CD4-positive, alpha-beta memory T cell (primary cell): Measurements from ENCODE around the gene RDH8. TPM values are rescaled to one million over a fixed set of nuclear protein-coding genes. Genes with fewer than 3 reads are reported as not detected.

Source experiments
- CTCF ChIA-PET: fragments of 350-600 bp; sonication (Branson Sonifier 250); formaldehyde crosslinking; loops from one replicate; lab custom pipeline; 2021; ENCODE audit warnings: inconsistent platforms; ENCODE audit not compliant: partially characterized antibody; lab: Charles Lee
- POLR2A ChIA-PET: fragments of 350-600 bp; sonication (Branson Sonifier 250); formaldehyde crosslinking; loops from one replicate; lab custom pipeline; 2021; ENCODE audit not compliant: partially characterized antibody; lab: Charles Lee
- DNase-seq, 5 donors: peaks; one replicate each; pipeline versions ENCODE4 v3.0.0 to v3.0.0-alpha.2; 2020 to 2022; ENCODE audit warnings: mixed read lengths in 1 of 5
- H3K27ac ChIP-seq: one replicate; pipeline ENCODE4 v1.7.0; 2013; ENCODE audit warnings: low read depth, low read length
- H3K27me3 ChIP-seq: 2 replicates; pipeline ENCODE4 v1.7.0; 2013; ENCODE audit warnings: mild to moderate bottlenecking, low read length, moderate library complexity; ENCODE audit not compliant: insufficient read depth
- H3K36me3 ChIP-seq: 2 replicates; pipeline ENCODE4 v1.7.0; 2013; ENCODE audit warnings: mild to moderate bottlenecking, low read length, moderate library complexity; ENCODE audit not compliant: insufficient read depth
- H3K4me1 ChIP-seq: 2 replicates; pipeline ENCODE4 v1.7.0; 2013; ENCODE audit warnings: mild to moderate bottlenecking, low read length, moderate library complexity; ENCODE audit not compliant: insufficient read depth
- H3K4me3 ChIP-seq, 2 donors: one replicate each; pipeline ENCODE4 v1.7.0; 2013; ENCODE audit warnings: low read length in 2 of 2, mild to moderate bottlenecking in 1 of 2
- H3K9me3 ChIP-seq, 2 donors: one replicate each; pipeline ENCODE4 v1.7.0; 2013; ENCODE audit warnings: low read length in 2 of 2, control low read depth in 1 of 2; ENCODE audit not compliant: control insufficient read depth in 1 of 2
- H3K27ac Mint-ChIP-seq, 7 donors: one replicate each; pipeline ENCODE4 v1.8.0; 2020 to 2021; ENCODE audit warnings: mixed read lengths in 7 of 7, mild to moderate bottlenecking in 6 of 7, inconsistent platforms in 3 of 7, moderate library complexity in 3 of 7
- H3K27me3 Mint-ChIP-seq, 2 donors: one replicate each; pipeline ENCODE4 v1.8.0; 2020 to 2021; ENCODE audit warnings: mixed read lengths in 2 of 2
- H3K36me3 Mint-ChIP-seq, 2 donors: one replicate each; pipeline ENCODE4 v1.8.0; 2020 to 2021; ENCODE audit warnings: mixed read lengths in 2 of 2, inconsistent platforms in 1 of 2, mild to moderate bottlenecking in 1 of 2
- H3K4me1 Mint-ChIP-seq, 4 donors: one replicate each; pipeline ENCODE4 v1.8.0; 2020 to 2021; ENCODE audit warnings: mixed read lengths in 4 of 4, mild to moderate bottlenecking in 1 of 4
- H3K4me3 Mint-ChIP-seq, 8 donors: one replicate each; pipeline ENCODE4 v1.8.0; 2020 to 2021; ENCODE audit warnings: mixed read lengths in 8 of 8, mild to moderate bottlenecking in 7 of 8, moderate library complexity in 6 of 8, inconsistent platforms in 3 of 8
- H3K9me3 Mint-ChIP-seq, 8 donors: one replicate each; pipeline ENCODE4 v1.8.0; 2020 to 2021; ENCODE audit warnings: mixed read lengths in 8 of 8, mild to moderate bottlenecking in 5 of 8, inconsistent platforms in 3 of 8, moderate library complexity in 1 of 8
- intact Hi-C: fragments of 100-400 bp; cut with micrococcal nuclease; formaldehyde crosslinking; loops from one replicate; pipeline ENCODE4 v1.15.1; 2023
- polyA plus RNA-seq, 2 donors: library from polyadenylated mRNA; unstranded; fragments of 300-500 nt; fragmentation: Illumina TruSeq; gene quantifications; one replicate each; pipeline ENCODE4 v1.2.3, GENCODE V29; 2021
- total RNA-seq, 2 experiments: library from RNA; stranded (reverse); gene quantifications; one replicate each; pipeline ENCODE4 v1.2.3, GENCODE V29; 2021

Gene RDH8
- not detected for total RNA-seq
- polyA plus RNA-seq = not detected

- no peak for DNase-seq
- H3K4me1 ChIP-seq = peaks cover 15% of the 10 kb centered on the region
- peaks cover 27 to 28% of the 10 kb centered on the region in 2 donors for H3K27me3 Mint-ChIP-seq
- H3K36me3 Mint-ChIP-seq = no peaks in the 10 kb centered on the region
- no peak within 1 kb of the TSS for H3K4me3 ChIP-seq
- H3K9me3 ChIP-seq = no peaks in the 10 kb centered on the region
- H3K4me3 Mint-ChIP-seq = peak within 1 kb of the TSS in 1 of 8 donors; percentile 31
- peak within 1 kb of the TSS in 2 of 7 donors; percentile 12 to 57 for H3K27ac Mint-ChIP-seq
- ChIA-PET CTCF (no interaction called here), POLR2A (interaction anchor here (0.5 kb wide), 1 partner anchor 83 kb away, joined by 3 read pairs; no protein-coding TSS in a partner anchor)
- H3K4me1 Mint-ChIP-seq = peaks cover 7 to 19% (median 16%) of the 10 kb centered on the region in 4 donors
- intact Hi-C loops = no loop called here
- peaks cover 0 to 7% (median under 1%) of the 10 kb centered on the region in 8 donors for H3K9me3 Mint-ChIP-seq
- no peaks in the 10 kb centered on the region for H3K36me3 ChIP-seq
- H3K27ac ChIP-seq = no peak within 1 kb of the TSS
- H3K27me3 ChIP-seq = peaks cover 14% of the 10 kb centered on the region
These were observed at the start of gene RDH8 for GRCh38 chr19:10013316-10013715. Gene RDH8, plus strand, starts transcription at chr19:10013483. Its CDS starts 15 bp downstream, at chr19:10013498.

- Mint-ChIP-seq H3K4me1 (peaks cover 2 to 4% (median 2%) of the 10 kb centered on the region in 4 donors), H3K4me3 (no peak overlapping the region), H3K27me3 (peaks cover 26 to 38% of the 10 kb centered on the region in 2 donors), H3K36me3 (no peaks in the 10 kb centered on the region), H3K9me3 (peaks cover 0 to 1% (median 0%) of the 10 kb centered on the region in 8 donors), H3K27ac (no peak overlapping the region)
- no peak overlapping the region for H3K4me3 ChIP-seq
- H3K9me3 ChIP-seq = no peaks in the 10 kb centered on the region
- H3K27ac ChIP-seq = no peak overlapping the region
- intact Hi-C loops = no loop called here
- no peaks in the 10 kb centered on the region for H3K4me1 ChIP-seq
- H3K27me3 ChIP-seq = peaks cover 3% of the 10 kb centered on the region
- POLR2A ChIA-PET = no interaction called here
- no peak for DNase-seq
- CTCF ChIA-PET = no interaction called here
- H3K36me3 ChIP-seq = no peaks in the 10 kb centered on the region
These were observed 47.3 kb upstream of the RDH8 start for GRCh38 chr19:9966024-9966423.

GRCh38 chr19:9966448-9966847 is 46.8 kb upstream of the RDH8 start:
- no peak overlapping the region for H3K27ac ChIP-seq
- DNase-seq = no peak
- H3K36me3 ChIP-seq = no peaks in the 10 kb centered on the region
- ChIA-PET POLR2A (no interaction called here), CTCF (no interaction called here)
- Mint-ChIP-seq H3K27me3 (peaks cover 25 to 40% of the 10 kb centered on the region in 2 donors), H3K36me3 (no peaks in the 10 kb centered on the region), H3K9me3 (peaks cover 0 to 1% (median 0%) of the 10 kb centered on the region in 8 donors), H3K27ac (peak overlapping the region in 1 of 7 donors; percentile 80), H3K4me3 (peak overlapping the region in 2 of 8 donors; percentile 58 to 62), H3K4me1 (peaks cover 3 to 7% (median 5%) of the 10 kb centered on the region in 4 donors)
- peaks cover 3% of the 10 kb centered on the region for H3K27me3 ChIP-seq
- intact Hi-C loops = no loop called here
- H3K9me3 ChIP-seq = no peaks in the 10 kb centered on the region
- H3K4me1 ChIP-seq = no peaks in the 10 kb centered on the region
- no peak overlapping the region for H3K4me3 ChIP-seq

- CTCF ChIA-PET = no interaction called here
- no peak overlapping the region for H3K27ac ChIP-seq
- peaks cover 0 to 1% (median 0%) of the 10 kb centered on the region in 8 donors for H3K9me3 Mint-ChIP-seq
- H3K27me3 Mint-ChIP-seq = peaks cover 25 to 42% of the 10 kb centered on the region in 2 donors
- H3K36me3 Mint-ChIP-seq = no peaks in the 10 kb centered on the region
- peaks cover 3% of the 10 kb centered on the region for H3K27me3 ChIP-seq
- POLR2A ChIA-PET = no interaction called here
- H3K36me3 ChIP-seq = no peaks in the 10 kb centered on the region
- DNase-seq = no peak
- no peaks in the 10 kb centered on the region for H3K4me1 ChIP-seq
- intact Hi-C loops = no loop called here
- H3K4me3 Mint-ChIP-seq = no peak overlapping the region
- peaks cover 7 to 16% (median 11%) of the 10 kb centered on the region in 4 donors for H3K4me1 Mint-ChIP-seq
- no peaks in the 10 kb centered on the region for H3K9me3 ChIP-seq
- no peak overlapping the region for H3K4me3 ChIP-seq
- no peak overlapping the region for H3K27ac Mint-ChIP-seq
These were observed 46.0 kb upstream of the RDH8 start for GRCh38 chr19:9967326-9967725.

GRCh38 chr19:9968820-9969687 is 44.2 kb upstream of the RDH8 start:
- peaks cover 3% of the 10 kb centered on the region for H3K27me3 ChIP-seq
- H3K4me3 ChIP-seq = no peak overlapping the region
- Mint-ChIP-seq H3K27me3 (peaks cover 24 to 36% of the 10 kb centered on the region in 2 donors), H3K9me3 (no peaks in the 10 kb centered on the region), H3K36me3 (no peaks in the 10 kb centered on the region), H3K27ac (no peak overlapping the region), H3K4me3 (peak overlapping the region in 1 of 8 donors; percentile 0), H3K4me1 (peaks cover 7 to 17% (median 11%) of the 10 kb centered on the region in 4 donors)
- no peaks in the 10 kb centered on the region for H3K9me3 ChIP-seq
- CTCF ChIA-PET = no interaction called here
- H3K36me3 ChIP-seq = no peaks in the 10 kb centered on the region
- H3K27ac ChIP-seq = no peak overlapping the region
- no peak for DNase-seq
- intact Hi-C loops = no loop called here
- no peaks in the 10 kb centered on the region for H3K4me1 ChIP-seq
- POLR2A ChIA-PET = no interaction called here

GRCh38 chr19:9969688-9969975 is 43.7 kb upstream of the RDH8 start:
- intact Hi-C loops = no loop called here
- Histone ChIP-seq H3K4me1 (no peaks in the 10 kb centered on the region), H3K27me3 (peaks cover 3% of the 10 kb centered on the region), H3K27ac (no peak overlapping the region), H3K9me3 (no peaks in the 10 kb centered on the region), H3K36me3 (no peaks in the 10 kb centered on the region), H3K4me3 (no peak overlapping the region)
- Mint-ChIP-seq H3K4me1 (peaks cover 7 to 17% (median 11%) of the 10 kb centered on the region in 4 donors), H3K27me3 (peaks cover 24 to 36% of the 10 kb centered on the region in 2 donors), H3K4me3 (no peak overlapping the region), H3K9me3 (no peaks in the 10 kb centered on the region), H3K27ac (no peak overlapping the region), H3K36me3 (no peaks in the 10 kb centered on the region)
- CTCF ChIA-PET = no interaction called here
- POLR2A ChIA-PET = no interaction called here
- DNase-seq = no peak

- intact Hi-C loops = no loop called here
- no peak for DNase-seq
- Mint-ChIP-seq H3K9me3 (no peaks in the 10 kb centered on the region), H3K36me3 (no peaks in the 10 kb centered on the region), H3K4me1 (peaks cover 7 to 17% (median 11%) of the 10 kb centered on the region in 4 donors), H3K27me3 (peaks cover 23 to 35% of the 10 kb centered on the region in 2 donors), H3K4me3 (no peak overlapping the region), H3K27ac (no peak overlapping the region)
- no peak overlapping the region for H3K4me3 ChIP-seq
- H3K27me3 ChIP-seq = peaks cover 3% of the 10 kb centered on the region
- POLR2A ChIA-PET = no interaction called here
- H3K4me1 ChIP-seq = no peaks in the 10 kb centered on the region
- H3K27ac ChIP-seq = no peak overlapping the region
- no peaks in the 10 kb centered on the region for H3K9me3 ChIP-seq
- CTCF ChIA-PET = no interaction called here
- no peaks in the 10 kb centered on the region for H3K36me3 ChIP-seq
These were observed 42.8 kb upstream of the RDH8 start for GRCh38 chr19:9970481-9970880.
